Keratinocyte (primary cell): ENCODE measurements around the gene RGS17.

Experiments
- CTCF ChIP-seq, 3 experiments: IDR thresholded peaks in 1 of 3; conservative IDR thresholded peaks in 1 of 3; optimal IDR thresholded peaks in 1 of 3; 2 replicates in 2 of 3; 3 replicates in 1 of 3; pipeline versions ENCODE3 to v1.5.1; 2011; ENCODE audit warnings: low read length in 3 of 3, mild to moderate bottlenecking in 3 of 3, moderate library complexity in 2 of 3, control low read depth in 1 of 3, inconsistent platforms in 1 of 3; ENCODE audit not compliant: insufficient read depth in 2 of 3; ENCODE audit errors: extremely low read depth in 1 of 3
- EZH2 ChIP-seq: IDR thresholded peaks from one replicate; pipeline ENCODE4 v1.6.1; 2012; ENCODE audit warnings: inconsistent platforms, mild to moderate bottlenecking, low read length, moderate library complexity

DNA sequence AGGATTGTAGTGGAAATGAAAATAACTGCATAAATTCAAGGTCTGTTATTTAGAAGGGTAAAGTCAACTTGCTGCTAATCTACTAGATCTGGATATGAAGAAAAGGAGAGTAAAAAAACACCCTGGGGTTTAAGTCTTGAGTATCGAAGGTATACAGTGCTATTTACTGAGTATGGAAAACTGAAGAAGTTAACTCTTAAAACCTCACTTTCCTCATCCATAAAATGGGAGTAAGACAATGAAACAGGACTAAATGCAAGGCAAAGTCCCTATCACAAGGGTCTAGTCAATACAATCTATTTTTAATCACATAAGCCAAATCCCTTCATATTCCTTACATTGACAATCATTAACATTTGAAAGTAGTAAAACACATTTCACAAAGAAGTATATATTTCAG lies 150.4 kb downstream of the RGS17 start:
- TF ChIP-seq CTCF (optimal IDR thresholded peaks at IDR 0.05 in 1 of 3, IDR thresholded peaks at IDR 0.05 in 1 of 3, conservative IDR thresholded peaks at IDR 0.05 in 1 of 3; ENCODE audit: extremely low read depth in 1 of 3, insufficient read depth in 2 of 3, low read length in 3 of 3), result no peak
- TF ChIP-seq EZH2, result no peak
